ENCODE data around the gene HUNK.

GRCh38 chr21:31941694-31942093 lies 68.9 kb downstream of the HUNK start:
- TF ChIP-seq CTCF (IDR thresholded peaks at IDR 0.05; ENCODE audit: poor library complexity), result no peak
- no peak for TF ChIP-seq EZH2phosphoT487 (IDR thresholded peaks at IDR 0.05; ENCODE audit: low read depth, severe bottlenecking, unreplicated experiment)
